Activated CD8-positive, alpha-beta memory T cell treated with anti-CD3 and anti-CD28 coated beads for 36 hours (primary cell): ENCODE measurements around the gene PRR19. TPM values are rescaled to one million over a fixed set of nuclear protein-coding genes. Genes with fewer than 3 reads are reported as not detected.
"Not testable (repeated sequence)": the region's sequence is repeated elsewhere in the genome, so short reads cannot be mapped to it uniquely, and the experiment has no call there.

Experiments used
- CTCF ChIA-PET: fragments of 350-600 bp; sonication (Branson Sonifier 250); formaldehyde crosslinking; loops from one replicate; lab custom pipeline; 2021; ENCODE audit warnings: antibody characterized with exemption; lab: Charles Lee
- POLR2A ChIA-PET: fragments of 350-600 bp; sonication (Branson Sonifier 250); formaldehyde crosslinking; loops from one replicate; lab custom pipeline; 2021; ENCODE audit warnings: antibody characterized with exemption; lab: Charles Lee
- total RNA-seq, 2 experiments: library from RNA; stranded (reverse); gene quantifications; one replicate each; pipeline ENCODE4 v1.2.3, GENCODE V29; 2021

Gene PRR19
- total RNA-seq, 2 experiments from 2014 or later = 1.1 to 1.2 TPM

DNA sequence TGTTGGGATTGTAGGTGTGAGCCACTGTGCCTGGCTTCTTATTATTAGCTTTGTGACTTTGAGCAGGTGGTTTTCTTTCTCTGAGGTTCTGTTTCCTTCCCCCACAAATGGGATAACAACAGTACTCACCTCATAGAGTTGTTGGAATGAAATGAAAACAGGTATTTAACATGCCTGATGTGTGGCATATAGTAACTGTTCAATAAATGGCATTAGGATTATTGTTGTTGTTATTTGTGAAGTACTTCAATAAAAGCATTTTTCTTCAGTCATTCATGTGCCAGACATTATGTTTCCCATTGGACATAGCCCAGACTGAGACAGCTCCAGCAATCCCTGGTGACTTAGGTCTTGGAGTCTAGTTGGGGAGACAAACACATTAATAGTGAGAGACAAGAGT lies 25.0 kb downstream of the PRR19 start:
- POLR2A ChIA-PET = no interaction called here
- CTCF ChIA-PET = interaction anchor here (0.6 kb wide), 1 partner anchor 83 kb away, joined by 3 read pairs; no protein-coding TSS in a partner anchor

DNA sequence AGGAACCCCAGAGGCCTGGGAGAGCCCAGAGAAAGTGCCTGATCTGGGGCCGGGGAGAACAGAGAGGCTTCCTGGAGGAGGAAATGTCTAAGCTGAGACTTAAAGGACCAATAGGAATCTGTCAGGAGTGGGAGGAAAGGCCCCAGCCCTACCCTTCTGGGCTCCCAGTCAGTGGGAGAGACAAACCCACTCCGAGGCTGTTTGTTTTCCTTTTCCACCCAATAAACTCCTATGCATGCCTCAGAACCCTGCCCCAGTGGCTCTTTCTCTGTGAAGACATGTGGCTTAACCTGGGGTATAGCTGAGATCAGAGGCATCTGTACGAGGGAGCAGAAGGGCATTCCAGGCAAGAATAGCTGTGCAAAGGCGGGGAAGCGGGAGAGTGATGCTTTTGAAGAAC lies 25.4 kb downstream of the PRR19 start:
- ChIA-PET CTCF (interaction anchor here (0.6 to 1.0 kb wide), 2 partner anchors 84 to 219 kb away, joined by 3 read pairs; no protein-coding TSS in a partner anchor), POLR2A (no interaction called here)

DNA sequence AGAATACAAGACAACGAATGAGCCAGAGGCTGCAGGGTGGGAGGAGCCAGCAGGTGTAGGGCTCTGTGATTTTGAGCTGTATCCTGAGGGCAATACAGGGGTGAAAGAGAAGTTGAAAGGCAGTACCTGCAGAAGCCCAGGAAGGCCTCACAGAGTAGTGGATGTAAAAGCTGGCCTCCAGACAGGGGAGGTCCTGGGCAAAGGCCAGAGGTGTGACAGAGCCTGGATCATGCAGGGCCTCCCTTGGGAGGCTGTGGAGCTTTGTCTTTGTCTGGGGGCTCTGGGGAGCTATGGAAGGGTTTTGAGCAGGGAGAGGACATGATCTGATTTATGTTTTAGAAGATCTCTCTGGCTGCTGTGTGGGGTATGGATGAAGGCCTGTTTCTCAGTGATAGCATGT lies 26.2 kb downstream of the PRR19 start:
- ChIA-PET POLR2A (no interaction called here), CTCF (interaction anchor here (1.0 kb wide), 2 partner anchors 90 to 219 kb away, joined by 3 read pairs; no protein-coding TSS in a partner anchor)

DNA sequence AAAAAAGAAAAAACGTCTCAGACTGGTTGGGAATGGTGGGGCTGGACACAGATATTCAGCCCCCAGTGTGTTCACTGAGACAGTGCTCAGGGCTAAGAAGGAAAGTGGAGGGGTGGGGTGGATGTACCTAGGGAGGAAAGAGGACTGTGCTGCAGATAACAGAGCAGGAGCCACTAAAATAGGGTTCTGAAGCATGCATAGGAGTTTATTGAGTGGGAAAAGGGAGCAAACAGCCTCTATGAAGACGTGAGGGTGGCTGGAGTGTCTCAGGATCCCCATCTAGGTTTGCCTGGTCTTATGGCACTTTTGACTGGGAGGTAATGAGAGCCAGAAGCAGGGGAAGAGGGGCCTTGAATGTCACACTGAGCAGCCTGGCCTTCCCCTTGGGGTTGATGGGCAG lies 26.9 kb downstream of the PRR19 start:
- ChIA-PET POLR2A (no interaction called here), CTCF (interaction anchor here (1.0 kb wide), 1 partner anchor 89 kb away, joined by 3 read pairs; no protein-coding TSS in a partner anchor)

DNA sequence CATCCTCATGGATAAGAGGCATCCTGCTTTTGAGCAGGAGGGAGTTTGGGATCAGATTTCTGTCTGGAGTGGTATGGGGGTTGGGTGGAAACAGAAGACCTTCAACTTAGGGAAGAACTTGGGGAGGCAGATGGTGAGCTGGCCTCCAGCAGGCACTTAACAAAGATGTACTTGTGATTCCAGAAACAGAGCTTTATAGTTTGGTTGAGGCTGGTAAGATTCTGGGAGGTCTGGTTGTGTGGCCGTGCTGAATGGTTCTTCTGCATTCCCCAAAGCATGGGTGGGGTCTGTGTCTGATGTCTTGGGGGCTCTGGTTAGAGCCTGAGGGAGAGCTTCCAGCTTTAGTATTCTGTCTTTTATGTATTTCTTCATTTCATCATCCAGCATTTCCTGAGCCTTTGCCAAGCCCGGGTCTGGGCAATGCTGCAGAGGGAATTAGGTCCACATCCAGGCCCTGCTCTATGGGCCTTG lies 28.3 kb downstream of the PRR19 start:
- ChIA-PET CTCF (interaction anchor here (0.6 to 1.3 kb wide), 2 partner anchors 36 to 295 kb away, joined by 3 to 5 read pairs; no protein-coding TSS in a partner anchor), POLR2A (no interaction called here)

DNA sequence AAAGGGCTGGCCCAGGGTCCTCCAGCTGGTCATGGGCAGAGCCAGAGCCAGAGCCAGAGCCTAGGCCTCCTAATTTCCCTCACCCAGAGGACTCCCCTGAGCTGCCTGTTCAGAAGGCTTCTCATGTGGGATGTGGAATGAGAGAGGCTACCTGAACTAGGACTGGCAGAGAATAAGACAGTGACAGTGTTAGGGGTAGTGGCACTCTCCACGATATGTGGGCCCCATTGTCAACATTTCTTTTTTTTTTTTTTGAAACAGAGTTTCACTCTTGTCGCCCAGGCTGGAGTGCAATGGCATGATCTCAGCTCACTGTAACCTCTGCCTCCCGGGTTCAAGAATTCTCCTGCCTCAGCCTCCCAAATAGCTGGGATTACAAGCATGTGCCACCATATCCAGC lies 29.4 kb downstream of the PRR19 start:
- POLR2A ChIA-PET = not testable (repeated sequence)
- CTCF ChIA-PET = interaction anchor here (0.8 kb wide), 1 partner anchor 10 kb away, joined by 3 read pairs; no protein-coding TSS in a partner anchor

DNA sequence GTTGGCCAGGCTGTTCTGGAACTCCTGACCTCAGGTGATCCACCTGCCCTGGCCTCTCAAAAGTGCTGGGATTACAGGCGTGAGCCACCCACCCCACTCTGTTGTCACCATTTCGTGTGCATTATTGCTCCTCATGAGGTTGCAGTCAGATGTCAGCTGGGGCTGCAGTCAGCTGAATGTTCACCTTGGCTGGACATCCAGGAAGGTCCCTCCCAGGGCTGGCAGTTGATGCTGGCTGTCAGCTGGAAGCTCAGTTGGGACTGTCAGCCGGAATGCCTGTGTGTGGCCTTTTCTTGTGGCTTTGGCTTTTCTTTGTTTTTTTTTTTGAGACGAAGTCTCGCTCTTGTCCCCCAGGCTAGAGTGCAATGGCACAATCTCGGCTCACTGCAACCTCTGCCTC lies 30.1 kb downstream of the PRR19 start:
- ChIA-PET POLR2A (no interaction called here), CTCF (interaction anchor here (0.8 kb wide), 1 partner anchor 11 kb away, joined by 3 read pairs; no protein-coding TSS in a partner anchor)

DNA sequence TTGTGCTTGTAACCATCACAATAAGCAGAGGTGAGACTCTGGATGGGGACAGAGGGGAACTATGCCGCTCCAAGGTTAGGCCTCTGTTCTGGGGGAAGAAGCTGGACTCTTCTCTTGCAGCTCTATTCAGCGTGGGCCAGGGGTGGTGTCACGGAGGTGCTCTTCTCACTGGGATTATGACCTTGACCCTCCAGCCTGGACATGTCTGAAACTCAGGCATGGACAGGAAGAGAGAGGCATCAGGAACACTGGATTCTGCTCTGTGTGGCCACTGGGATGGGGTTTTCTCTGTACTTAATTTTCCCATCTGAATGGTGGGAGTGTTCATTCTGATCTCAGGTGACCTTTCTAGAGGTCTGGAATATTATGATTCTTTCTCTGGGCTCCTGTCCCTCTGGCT lies 31.1 kb downstream of the PRR19 start:
- ChIA-PET CTCF (no interaction called here), POLR2A (no interaction called here)

DNA sequence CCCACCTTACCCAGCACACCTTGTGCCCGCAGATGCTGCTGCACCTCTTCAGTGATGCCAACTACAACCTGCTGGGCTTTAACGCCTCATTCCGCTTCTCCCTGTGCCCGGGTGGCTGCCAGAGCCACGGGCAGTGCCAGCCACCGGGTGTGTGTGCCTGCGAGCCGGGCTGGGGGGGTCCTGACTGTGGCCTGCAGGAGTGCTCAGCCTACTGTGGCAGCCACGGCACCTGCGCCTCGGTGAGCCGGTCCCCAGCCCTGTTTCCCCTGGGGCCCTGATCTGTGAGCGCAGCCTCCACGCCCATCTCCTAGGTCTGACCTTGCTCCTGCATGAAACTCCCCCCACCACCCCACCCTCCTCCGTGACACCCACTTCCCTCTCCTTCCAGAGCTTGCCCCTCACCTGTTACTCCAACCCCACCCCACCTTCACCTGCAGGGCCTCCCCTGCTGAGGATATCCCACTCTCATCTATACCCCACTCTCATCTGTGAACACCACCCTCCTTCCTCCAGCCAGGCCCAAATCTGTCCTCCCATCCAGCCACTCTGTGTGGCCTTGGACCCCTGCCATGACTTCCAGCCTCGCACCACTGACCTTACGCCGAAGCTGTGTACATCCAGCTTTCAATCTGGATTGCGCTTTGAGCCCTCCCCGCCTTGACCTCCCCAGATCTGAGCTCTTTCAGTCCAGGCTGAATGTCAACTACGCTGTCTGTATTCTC lies 32.2 kb downstream of the PRR19 start:
- ChIA-PET POLR2A (no interaction called here), CTCF (no interaction called here)

DNA sequence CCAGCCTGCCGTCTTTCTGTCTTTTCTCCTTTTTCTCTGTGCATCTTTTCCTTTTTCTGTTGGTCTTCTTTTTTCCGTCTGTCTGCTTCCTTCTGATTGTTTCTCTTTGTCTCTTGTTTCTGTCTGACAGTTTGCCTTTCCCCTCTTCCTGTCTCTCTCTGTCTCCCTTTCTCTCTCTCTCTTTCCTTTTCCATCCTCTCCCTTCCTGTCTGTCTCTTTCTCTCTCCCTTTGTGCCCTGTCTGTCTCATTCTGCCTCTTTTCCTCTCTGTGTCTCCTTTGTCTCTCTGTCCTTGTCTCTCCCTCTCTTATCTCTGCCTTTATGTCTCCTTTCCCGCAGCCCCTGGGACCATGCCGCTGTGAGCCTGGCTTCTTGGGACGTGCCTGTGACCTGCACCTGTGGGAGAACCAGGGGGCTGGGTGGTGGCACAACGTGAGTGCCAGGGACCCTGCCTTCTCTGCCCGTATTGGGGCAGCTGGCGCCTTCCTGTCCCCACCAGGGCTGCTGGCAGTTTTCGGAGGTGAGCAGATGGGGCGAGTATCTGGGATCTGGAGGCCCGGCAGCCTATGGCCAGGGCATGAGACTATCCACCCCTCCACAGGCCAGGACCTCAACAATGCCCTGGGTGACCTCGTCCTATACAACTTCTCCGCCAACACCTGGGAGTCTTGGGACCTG lies 32.9 kb downstream of the PRR19 start:
- ChIA-PET POLR2A (no interaction called here), CTCF (no interaction called here)

DNA sequence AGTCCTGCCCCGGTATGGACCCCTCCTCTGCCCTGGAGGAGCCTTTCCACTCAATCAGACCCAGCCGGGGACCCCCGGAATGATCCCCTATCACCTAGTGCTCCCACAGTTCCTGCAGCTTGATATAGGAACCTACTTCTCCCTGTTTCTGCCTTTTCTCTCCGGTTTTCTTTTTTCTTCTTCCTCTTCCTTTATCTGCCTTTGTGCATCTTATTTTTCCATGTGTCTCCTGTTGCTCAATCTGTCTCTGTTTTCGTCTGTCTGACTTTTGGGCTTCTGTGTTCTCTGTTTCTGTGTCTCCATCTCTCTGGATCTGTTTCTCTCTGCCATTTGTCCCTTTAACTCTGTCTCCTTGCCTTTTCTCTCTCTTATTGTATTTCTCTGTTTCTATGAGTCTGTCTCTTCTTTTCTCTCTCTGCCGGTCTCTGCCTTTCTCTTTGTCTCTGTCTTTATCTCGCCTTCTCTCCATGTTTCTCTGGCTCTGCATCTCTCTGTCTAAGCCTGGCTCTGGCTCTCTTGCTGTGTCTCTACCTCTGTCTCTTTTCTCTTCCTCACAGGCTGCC lies 33.5 kb downstream of the PRR19 start:
- POLR2A ChIA-PET = no interaction called here

DNA sequence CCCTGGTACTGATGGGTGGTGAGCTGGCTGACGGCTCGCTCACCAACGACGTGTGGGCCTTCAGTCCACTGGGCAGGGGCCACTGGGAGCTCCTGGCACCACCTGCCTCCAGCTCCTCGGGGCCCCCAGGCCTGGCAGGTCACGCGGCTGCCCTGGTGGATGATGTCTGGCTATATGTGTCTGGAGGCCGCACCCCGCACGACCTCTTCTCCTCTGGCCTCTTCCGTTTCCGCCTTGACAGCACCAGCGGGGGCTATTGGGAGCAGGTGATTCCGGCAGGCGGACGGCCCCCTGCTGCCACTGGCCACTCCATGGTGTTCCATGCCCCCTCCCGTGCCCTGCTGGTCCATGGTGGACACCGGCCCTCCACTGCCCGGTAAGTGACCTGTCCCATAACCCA lies 34.0 kb downstream of the PRR19 start:
- ChIA-PET CTCF (no interaction called here), POLR2A (no interaction called here)

More for the DNA sequence above, 33.5 kb downstream of the PRR19 start:
- CTCF ChIA-PET = no interaction called here

DNA sequence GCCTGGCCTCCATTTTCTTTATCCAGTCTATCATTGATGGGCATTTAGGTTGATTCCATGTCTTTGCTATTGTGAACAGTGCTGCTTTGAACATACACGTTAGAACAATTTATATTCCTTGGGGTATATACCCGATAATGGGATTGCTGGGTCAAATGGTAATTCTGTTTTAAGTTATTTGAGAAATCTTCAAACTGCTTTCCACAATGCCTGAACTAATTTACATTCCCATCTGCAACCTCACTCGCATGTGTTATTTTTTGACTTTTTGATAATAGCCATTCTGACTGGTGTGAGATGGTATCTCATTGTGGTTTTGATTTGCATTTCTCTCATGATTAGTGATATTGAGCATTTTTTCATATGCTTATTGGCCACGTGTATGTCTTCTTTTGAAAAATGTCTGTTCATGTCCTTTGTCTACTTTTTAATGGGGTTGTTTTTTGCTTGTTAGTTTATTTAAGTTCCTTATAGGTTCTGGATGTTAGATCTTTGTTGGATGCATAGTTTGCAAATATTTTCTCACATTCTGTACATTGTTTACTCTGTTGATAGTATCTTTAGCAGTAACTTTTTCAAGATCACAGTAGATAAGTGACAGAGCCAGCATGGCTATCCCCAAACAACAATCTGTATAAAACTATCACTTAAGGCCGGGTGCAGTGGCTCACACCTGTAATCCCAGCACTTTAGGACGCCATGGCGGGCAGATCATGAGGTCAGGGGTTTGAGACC lies 37.4 kb downstream of the PRR19 start:
- CTCF ChIA-PET, POLR2A ChIA-PET: not testable (repeated sequence)

DNA sequence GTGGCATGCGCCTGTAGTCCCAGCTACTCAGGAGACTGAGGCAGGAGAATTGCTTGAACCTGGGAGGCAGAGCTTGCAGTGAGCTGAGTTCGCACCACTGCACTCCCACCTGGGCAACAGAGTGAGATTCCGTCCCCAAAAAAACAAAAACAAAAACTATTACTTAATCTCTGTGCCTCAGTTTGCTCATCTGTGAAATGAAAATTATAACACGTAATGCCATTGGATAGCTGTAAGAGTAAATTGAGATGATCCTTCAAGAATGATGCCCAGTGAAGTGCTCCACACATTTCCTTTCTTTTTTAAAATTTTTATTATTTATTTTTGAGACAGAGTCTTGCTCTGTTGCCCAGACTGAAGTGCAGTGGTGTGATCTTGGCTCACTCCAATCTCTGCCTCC lies 38.0 kb downstream of the PRR19 start:
- CTCF ChIA-PET, POLR2A ChIA-PET: not testable (repeated sequence)

DNA sequence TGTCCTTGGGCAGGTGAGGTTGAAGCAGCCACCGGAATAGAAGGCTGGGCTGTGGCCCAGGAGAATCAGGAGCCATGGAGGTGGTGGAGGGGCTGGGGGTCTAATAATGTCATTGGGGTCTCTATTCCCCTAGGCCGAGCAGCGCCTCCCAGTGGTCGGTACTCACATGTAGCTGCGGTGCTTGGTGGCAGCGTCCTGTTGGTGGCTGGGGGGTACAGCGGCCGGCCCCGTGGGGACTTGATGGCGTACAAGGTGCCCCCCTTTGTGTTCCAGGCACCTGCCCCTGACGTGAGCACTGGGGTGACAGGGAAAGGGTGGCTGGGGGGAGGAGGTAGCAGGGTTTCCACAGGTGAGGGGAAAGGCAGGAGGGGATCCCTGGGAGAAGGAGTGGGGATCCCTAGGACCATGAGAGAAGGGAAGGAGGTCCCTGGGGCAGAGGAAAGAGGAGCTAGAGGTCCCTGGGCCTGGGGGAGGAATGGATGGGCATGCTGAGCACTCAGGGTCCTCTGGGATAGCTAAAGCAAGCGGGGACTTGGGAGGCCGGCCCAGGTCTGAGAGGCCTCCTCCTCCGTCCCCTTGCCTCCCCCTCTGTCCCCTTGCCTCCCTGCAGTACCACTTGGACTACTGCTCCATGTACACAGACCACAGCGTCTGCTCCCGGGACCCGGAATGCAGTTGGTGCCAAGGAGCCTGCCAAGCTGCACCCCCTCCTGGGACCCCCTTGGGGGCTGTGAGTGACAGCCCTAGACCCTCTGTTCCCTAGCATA lies 41.6 kb downstream of the PRR19 start:
- POLR2A ChIA-PET = no interaction called here
- CTCF ChIA-PET = interaction anchor here (1.0 kb wide), 1 partner anchor 235 kb away, joined by 3 read pairs; no protein-coding TSS in a partner anchor

DNA sequence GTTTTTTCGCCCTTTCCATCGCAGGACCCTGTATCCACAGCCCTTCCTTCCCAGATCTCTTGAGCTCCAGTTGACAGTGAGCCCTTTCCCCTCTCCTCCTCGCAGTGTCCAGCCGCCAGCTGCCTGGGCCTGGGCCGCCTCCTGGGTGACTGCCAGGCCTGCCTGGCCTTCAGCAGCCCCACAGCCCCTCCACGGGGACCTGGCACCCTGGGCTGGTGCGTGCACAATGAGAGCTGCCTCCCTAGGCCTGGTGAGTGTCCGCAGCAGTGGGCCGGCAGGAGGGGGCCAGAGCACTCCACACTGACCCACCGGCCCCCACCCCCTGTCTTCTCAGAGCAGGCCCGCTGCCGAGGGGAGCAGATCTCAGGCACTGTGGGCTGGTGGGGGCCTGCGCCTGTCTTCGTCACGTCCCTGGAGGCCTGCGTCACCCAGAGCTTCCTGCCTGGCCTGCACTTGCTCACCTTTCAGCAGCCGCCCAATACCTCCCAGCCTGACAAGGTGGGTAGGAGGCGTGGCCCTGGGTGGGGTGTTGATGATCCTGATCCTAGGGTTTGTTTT lies 42.5 kb downstream of the PRR19 start:
- CTCF ChIA-PET = no interaction called here
- POLR2A ChIA-PET = no interaction called here

DNA sequence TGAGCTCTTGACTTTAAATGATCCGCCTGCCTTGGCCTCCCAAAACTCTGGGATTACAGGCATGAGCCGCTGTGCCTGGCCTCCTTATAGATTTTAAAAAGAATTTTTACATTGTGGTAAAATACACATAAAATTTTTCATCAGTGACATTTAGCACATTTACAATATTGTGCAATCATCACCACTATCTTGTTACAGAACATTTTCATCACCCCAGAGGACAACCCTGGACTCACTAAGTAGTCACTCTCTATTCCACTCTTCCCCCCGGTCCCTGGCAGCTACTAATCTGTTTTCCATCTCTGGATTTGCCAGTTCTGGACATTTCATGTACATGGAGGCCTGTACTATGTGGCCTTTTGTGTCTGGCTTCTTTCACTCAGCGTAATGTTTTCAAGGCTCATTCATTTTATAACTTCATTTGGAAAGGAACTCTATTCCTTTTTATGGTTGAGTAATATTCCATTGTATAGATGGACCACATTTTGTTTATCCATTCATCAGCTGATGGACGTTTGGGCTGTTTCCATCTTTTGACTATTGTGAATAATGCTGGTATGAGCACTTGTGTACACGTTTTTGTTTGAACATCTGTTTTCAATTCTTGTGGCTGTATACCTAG lies 43.4 kb downstream of the PRR19 start:
- POLR2A ChIA-PET = no interaction called here

DNA sequence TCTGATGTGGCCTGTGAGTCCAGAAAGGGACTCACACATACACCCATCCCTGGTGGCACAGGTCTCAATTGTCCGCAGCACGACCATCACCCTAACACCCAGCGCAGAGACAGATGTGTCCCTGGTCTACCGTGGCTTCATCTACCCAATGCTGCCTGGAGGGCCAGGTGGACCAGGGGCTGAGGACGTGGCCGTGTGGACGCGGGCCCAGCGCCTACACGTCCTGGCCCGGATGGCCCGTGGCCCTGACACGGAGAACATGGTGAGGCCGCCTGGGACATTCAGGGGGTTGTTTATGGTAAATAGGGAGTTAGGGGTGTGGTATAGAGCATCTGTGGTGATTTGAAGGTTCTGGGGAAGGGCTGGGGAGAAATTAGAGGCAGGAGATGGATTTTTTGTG lies 46.3 kb downstream of the PRR19 start:
- ChIA-PET POLR2A (no interaction called here), CTCF (no interaction called here)

More for the DNA sequence above, 43.4 kb downstream of the PRR19 start:
- CTCF ChIA-PET = no interaction called here
